GM11168 (cell line): Measurements from ENCODE around the gene ISL1.

ENCODE experiments used
- in situ Hi-C: fragments of 300-500 bp; cut with MboI; formaldehyde crosslinking; loops from one replicate; pipeline ENCODE4 v1.12.0; 2022; ENCODE audit warnings: low sequenced_read_pairs; ENCODE audit not compliant: unreplicated experiment

ISL1 gene

DNA sequence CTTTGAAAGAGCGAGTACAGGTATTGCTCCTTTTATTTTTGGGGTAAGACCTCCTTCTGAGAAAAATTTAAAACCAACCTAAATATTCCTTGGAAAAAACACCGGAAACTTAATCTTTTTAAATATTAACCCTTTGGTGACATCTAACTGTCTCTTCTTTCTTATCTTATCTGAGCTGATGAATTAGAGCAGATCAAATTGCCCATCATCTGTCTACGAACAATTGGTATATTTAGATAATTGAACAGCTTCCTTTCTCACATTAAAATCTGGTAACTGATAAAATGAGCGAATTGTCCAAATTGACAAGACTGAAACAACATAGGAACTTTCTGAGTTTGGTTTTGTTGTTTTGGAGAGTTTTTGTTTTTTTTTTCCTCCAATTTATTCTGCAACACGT lies 2.0 kb downstream of the ISL1 start:
- in situ Hi-C loops = loop anchor here (25.0 kb wide), 1 partner anchor 423 kb away; no protein-coding TSS in a partner anchor

DNA sequence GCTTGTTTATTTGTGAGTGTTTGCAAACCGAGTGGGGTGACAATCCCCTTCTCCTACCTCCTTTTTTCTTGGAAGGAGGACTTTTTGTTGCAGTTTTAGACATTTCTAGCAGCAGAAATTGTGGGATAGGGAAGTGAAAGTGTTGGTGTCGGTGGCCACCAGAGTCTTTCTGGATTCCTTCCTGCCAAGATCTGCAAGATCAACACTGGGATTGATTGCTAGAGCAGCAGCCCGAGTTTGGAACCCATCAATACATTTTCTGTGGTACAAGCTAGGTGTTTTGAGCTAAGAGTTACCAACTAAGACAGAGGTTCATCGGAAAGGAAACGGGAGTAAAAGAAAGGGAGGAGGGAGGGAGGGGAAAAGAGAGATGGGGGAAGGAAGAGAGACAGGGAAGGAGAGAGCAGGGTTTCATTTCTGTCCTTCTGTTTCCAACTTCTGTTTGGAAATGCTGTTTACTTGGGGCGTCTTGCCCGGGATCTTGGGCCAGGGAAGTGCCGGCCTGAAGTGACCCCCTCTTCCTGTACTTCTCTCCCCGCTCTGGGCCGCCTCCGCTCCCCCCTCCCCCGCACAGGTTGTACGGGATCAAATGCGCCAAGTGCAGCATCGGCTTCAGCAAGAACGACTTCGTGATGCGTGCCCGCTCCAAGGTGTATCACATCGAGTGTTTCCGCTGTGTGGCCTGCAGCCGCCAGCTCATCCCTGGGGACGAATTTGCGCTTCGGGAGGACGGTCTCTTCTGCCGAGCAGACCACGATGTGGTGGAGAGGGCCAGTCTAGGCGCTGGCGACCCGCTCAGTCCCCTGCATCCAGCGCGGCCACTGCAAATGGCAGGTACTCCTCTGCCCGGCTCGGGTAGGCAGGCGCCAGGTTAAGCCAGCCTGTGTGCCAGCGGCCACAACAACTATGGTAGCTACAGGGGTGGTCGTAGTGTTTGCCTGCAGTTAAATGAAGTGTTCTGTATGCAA lies 4.0 kb downstream of the ISL1 start:
- in situ Hi-C loops = loop anchor here (25.0 kb wide), 1 partner anchor 425 kb away; no protein-coding TSS in a partner anchor

DNA sequence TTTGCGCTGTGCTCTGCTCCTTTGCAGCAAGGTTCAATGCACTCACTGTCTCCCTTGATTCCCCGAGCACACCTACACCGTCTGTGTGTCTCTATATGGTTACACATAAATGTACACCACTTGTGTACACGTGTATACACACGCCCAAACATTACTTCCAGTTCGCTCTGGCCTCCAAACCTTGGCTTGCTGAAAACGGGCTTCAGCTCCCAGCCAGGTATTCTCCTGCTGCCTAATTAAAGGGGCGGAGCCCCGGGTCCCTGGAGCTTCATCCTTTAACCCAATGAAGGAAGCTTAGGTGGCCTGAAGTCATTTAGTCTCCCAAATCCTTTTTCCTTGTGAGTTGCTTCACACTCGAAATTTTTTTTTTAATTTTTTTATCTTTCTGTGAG lies 4.6 kb downstream of the ISL1 start:
- in situ Hi-C loops = loop anchor here (25.0 kb wide), 1 partner anchor 426 kb away; no protein-coding TSS in a partner anchor

DNA sequence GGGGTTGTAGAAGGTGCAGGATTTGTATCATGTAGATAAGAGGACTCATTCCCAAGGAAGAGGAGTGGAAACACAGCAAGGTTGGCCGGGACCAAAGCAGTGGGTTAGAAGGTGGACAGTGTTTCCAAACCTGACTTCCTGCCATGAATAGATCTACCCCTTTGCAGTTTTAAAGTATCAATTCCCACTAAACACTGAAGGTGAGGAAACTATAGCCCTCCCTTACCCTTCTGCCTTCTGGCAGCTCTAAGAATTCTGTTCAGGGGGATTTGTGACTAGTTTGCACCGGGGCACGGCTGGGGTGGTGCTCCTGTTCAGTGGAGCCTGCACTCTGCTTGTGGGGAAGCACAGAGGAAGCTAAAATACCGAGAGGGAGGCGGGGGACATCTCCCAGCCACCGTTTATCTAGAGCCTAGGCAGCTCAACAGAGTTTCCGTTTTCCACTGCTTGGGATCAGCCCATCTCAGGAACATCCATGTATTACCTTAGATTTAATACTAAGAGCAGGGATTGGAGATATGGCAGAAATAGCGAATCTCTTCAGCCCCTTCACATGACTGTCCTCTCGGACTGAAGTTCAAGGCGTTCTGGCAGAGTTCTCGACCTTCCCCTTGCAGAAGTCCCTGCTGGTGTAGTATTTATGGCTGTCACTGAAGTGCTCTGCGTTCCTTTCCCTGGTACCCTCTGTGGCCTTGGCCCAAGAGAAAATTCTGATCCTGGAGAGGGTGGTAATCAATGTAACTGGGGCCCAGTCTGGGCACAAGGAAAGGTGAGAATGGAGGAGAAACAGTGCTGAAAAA lies 5.4 kb downstream of the ISL1 start:
- in situ Hi-C loops = loop anchor here (25.0 kb wide), 1 partner anchor 426 kb away; no protein-coding TSS in a partner anchor

DNA sequence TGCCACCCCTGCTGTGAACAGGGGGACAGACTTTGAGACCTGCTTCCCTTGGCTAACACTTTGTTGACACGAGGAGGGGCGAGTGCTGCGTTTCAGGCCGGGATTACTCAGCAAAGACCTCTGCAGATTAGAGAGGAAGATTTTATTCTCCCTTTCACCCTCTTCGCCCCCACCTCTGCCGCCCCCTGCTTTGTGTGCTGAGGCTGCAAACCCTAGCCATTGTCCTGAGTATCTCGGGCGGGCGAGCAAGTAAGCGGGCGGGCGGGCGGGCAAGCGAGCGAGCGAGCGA lies 6.0 kb downstream of the ISL1 start:
- in situ Hi-C loops = loop anchor here (25.0 kb wide), 1 partner anchor 427 kb away; no protein-coding TSS in a partner anchor

DNA sequence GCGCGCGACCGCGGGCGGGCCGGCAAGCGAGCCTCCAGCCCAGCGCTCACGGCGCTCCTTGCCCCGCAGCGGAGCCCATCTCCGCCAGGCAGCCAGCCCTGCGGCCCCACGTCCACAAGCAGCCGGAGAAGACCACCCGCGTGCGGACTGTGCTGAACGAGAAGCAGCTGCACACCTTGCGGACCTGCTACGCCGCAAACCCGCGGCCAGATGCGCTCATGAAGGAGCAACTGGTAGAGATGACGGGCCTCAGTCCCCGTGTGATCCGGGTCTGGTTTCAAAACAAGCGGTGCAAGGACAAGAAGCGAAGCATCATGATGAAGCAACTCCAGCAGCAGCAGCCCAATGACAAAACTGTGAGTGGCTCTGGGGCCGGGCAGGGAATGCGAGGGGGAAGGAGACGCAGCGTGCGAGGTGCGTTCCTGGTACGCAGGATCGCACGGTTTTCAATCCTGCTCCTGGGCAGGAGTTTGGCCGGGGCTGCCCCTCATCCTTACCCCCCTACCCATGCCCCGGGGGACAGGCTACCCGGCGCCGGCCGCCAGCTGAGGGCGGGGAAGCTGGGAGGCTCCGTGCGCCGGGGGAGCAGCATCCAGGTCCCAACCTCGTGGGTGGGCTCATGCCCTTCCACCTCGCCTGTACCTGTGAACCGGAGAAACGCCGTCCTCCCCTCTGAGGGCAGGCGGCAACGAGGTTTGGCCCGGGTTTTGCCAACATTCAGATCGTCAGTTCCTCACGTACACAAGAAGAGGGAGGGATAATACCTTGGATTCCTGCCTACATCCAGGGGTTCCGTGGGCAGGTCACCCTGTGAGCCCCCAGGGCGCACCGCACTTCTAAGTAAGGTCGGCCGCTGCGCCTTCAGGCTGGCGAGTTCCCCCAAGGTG lies 6.6 kb downstream of the ISL1 start:
- in situ Hi-C loops = loop anchor here (25.0 kb wide), 1 partner anchor 428 kb away; no protein-coding TSS in a partner anchor

DNA sequence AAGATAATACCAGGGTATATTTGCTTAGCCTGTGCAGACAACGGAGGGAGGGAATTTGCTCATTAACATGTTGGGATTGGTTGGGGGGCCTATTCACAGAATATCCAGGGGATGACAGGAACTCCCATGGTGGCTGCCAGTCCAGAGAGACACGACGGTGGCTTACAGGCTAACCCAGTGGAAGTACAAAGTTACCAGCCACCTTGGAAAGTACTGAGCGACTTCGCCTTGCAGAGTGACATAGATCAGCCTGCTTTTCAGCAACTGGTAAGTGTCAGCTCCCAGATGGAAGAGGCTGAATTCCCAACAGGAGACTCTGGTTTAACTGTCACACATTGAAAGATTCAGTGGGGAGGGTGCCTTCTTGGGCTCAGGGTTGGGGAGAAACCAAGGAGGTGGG lies 7.9 kb downstream of the ISL1 start:
- in situ Hi-C loops = loop anchor here (25.0 kb wide), 1 partner anchor 429 kb away; no protein-coding TSS in a partner anchor

DNA sequence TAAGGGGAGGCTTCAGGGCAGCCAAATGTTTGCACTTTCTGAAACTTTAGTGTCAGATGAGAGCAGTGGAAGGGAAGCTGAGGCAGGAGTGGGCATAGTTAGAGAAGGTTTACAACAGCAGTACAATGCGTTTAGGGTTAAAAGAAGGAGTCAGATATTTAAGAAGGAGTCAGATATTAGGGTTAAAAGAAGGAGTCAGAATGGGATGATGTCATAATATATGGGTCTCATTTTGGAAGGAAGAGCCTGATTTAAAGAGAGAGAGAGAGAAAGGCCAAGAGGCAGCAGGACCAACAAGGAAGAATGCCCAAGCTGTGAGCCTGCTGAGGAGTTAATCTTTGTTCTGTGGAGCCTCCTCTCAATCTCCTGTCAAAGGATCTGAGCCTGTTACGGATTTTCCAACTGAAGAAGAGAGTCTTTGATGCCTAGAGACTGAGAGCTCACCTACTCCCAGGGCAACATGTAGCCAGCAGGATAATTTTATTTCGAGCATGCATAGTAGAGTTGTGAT lies 9.5 kb downstream of the ISL1 start:
- in situ Hi-C loops = loop anchor here (25.0 kb wide), 1 partner anchor 430 kb away; no protein-coding TSS in a partner anchor

DNA sequence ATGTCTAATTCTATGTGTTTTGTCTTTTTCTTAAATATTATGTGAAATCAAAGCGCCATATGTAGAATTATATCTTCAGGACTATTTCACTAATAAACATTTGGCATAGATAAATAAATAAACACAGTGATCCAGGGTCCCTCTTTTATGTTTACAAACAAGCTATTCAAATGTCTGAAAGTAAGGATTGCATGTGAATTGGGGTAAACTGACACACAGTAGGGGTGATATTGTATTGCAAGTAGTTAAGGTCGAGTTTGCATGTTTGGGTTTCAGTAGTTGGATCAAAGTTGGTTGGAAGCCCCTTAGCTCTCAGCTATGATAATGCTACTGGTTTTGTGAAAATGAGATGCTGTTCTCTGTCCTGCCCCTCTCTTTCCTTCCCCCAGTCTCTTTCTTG lies 11.4 kb downstream of the ISL1 start:
- in situ Hi-C loops = loop anchor here (25.0 kb wide), 1 partner anchor 432 kb away; no protein-coding TSS in a partner anchor

DNA sequence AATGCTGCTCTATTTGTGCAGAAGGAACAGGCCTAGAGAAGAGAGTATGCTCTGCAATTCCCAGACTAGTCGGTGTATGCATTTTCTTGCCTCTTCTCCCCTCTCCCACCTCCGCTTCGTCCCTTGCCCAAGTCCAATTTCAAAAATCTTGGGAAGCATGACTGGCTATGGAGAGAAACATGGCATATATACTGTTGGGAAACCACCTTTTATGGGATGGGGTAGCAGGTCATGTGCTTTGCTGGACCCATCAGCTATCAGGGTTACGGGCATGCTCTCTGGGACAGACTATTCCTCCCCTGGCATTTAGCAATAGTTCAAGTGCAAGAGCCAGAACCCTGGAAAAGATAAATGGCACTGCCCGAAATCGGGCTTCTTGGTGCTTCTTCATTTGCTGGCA lies 12.0 kb downstream of the ISL1 start:
- in situ Hi-C loops = loop anchor here (25.0 kb wide), 1 partner anchor 433 kb away; no protein-coding TSS in a partner anchor

DNA sequence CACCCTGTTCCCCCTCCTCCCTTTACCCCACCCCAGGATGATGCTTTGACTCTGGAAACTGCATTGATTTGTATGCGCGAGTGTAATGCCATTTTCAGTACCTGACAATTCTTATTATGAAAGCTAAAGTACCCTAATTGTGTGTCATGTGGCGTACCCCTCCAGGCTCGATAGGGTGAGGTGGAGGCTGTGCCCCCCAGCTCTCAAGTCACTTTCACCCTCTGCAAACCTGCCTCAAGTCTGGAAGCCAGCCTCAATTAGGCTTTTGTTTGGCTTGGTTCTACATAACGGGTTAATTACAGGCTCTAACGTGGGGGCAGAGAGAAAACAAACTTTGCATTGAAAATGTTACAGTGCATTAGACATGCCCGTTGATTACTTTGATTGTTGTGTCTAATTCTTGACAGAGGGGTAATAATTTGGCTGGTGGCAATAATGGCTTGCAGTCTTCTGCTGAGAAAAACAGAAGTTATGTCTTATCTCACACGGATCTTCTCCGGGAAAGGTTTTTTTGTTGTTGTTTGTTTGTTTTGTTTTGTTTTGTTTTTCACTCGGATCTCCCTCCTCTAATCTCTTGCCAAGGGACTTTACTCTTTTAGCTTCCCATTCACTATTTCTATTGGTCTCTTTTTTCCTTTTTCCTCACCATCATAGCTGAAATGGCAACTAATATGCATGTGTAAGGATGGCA lies 12.6 kb downstream of the ISL1 start:
- in situ Hi-C loops = loop anchor here (25.0 kb wide), 1 partner anchor 434 kb away; no protein-coding TSS in a partner anchor

DNA sequence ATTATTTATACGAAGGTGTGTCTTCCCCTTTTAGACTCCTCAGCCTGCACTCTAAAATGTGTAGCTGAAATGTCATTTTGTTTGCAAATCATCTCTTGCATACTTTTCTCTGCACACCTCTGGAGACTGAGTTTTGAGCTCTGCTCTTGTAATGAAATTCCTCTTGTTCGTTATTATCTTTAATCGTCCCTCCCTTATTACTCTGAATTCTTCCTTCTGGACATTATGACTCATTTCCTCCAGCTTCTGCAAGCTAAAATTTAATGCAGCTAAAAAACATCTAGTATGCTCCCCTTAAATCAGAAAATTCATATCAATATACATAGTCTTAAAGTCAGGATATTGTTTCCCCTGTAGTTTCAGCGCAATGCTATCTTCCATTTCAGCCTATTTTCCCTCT lies 13.5 kb downstream of the ISL1 start:
- in situ Hi-C loops = loop anchor here (25.0 kb wide), 1 partner anchor 434 kb away; no protein-coding TSS in a partner anchor

DNA sequence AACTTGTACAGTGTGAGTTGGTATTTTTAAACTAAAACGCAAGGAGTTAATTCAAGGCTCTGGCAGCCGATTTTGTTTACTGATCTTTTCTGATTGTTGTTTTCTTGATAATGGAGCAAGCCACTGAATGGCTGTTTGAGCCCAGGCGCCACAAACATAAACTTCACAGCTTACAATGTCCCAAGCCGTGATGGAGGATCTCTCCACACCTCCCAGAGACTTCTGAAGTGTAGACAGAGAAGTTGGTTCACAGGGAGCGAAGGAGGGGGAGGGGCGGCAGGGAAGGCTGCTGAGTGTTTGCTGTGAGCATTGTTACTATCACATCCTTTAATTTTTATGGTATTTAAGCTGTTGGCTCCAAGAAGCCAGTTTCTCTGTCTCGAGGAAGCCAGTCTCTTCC lies 14.7 kb downstream of the ISL1 start:
- in situ Hi-C loops = loop anchor here (25.0 kb wide), 1 partner anchor 436 kb away; no protein-coding TSS in a partner anchor

DNA sequence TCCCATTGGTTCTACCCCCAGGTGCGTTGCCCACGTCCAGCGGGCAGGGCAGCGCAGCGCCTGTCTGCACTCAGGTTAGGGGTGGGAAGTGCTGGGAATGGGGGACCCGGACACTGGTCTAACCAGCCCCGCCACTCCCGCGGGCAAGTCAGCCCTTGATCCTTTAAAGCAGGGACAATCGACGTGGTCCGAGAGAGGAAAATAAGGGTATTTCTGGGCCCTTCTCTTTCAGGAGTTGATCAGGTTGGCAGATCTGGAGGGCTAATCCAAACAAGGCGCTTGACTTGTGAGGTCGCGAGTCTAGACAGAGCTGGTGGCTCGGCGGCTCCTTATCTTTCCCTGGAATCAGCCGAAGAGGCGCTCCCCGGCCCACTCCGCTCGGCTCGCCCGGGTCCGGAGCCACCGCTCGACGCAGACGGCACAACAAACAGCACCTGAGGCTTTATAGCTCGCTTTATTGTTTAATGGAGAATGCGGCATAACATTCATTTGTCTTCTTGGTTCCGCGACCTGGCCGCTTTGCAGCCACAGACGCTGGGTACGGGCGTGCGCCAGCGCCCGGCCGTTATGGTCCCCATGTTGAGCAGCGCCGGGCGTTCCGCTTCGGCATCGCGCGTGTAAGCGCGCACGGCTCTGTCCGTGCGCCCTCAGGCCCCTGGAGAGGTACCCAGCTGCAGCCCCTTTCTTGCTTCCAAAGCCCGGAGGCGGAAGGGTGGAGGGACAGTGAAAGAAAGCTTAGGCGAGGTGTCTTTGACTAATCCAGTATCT lies 15.8 kb downstream of the ISL1 start:
- in situ Hi-C loops = loop anchor here (25.0 kb wide), 1 partner anchor 437 kb away; no protein-coding TSS in a partner anchor

DNA sequence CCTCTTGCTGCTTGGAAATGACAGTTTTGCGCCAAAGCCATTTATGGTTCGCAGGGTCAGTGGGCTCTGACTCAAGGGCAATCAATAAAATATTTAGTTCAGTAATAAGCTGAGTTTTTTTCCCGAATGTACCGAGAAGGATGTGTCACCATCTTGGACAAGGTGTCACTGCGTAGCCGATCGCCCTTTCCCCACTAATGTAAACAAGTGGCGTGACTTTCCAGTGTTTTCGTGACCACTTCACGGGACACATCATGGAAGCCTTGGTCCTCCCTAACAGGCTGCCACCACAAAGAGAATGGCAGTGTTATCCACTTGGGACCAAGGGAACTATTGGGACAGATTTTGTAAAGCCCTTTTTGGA lies 16.4 kb downstream of the ISL1 start:
- in situ Hi-C loops = loop anchor here (25.0 kb wide), 1 partner anchor 437 kb away; no protein-coding TSS in a partner anchor

DNA sequence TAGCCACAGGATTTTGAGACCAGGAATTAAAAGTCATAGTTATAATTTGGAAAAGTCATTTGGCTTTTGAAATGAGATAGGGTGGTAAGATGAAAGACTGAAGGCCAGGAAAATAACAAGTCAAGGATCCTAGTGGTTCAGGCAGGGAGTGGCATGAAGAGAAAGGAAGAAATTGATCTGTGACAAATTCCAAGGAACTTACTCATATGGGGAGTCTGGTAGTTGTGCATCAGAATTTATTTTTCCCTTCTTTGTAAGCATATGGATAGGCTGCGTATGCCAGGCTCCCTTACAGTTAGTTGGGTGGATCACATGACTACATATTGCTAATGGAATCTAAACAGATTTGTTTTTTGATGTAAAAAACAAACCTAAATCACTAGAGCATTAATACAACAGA lies 21.0 kb downstream of the ISL1 start:
- in situ Hi-C loops = no loop called here

DNA sequence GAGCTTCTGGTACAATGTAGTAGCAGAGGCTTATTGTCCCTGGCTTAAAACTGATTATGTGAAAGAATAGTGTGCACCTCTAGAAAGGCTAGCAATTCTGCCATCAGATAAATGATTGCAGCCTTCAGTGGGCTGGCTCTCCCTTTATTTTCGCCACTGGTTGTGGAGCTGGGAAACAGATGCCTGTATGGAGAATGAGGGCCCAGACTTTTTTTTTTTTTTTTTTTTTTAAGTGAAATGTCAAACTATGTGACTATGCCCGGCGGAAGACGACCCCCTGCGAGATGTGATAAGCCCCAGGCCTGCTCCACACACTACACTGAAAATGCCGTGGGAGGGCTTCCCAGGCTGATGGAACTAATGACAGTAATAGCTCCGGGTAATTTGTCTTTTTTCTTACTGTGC lies 28.7 kb downstream of the ISL1 start:
- in situ Hi-C loops = no loop called here

DNA sequence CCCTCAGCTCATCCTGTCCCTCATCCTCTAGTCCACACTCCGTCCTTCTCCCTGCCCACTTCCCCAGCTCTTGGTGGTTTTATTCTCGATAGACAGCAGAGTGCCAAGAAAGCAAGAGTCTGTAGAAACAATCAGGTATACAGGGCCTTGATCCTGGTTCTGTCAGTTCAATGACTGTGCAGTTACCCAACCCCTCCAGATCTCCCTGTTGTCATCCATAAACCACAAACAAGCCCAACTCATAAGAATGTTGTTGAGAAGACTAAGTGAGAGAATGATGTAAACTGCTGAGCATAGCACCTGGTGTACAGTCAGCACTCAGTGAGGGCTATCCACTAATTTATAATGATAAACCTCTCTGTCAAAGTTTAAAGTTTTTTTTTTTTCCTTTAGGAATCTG lies 31.3 kb downstream of the ISL1 start:
- in situ Hi-C loops = no loop called here
